Dedifferentiated amniotic fluid mesenchymal stem cell (primary cell): Measurements from ENCODE around the gene YIPF3.

Source experiments
- DNase-seq: peaks from one replicate; pipeline ENCODE4 v3.0.0-alpha.2; 2016; ENCODE audit errors: extremely low spot score

The YIPF3 gene

GRCh38 chr6:43464337-43464736 is 52.4 kb downstream of the YIPF3 start:
- DNase-seq, result no peak

- no peak for DNase-seq
Measured at GRCh38 chr6:43461936-43462335, 54.8 kb downstream of the YIPF3 start.
